ENCODE results near the gene PHLDA2. TPM values are rescaled to one million over a fixed set of nuclear protein-coding genes. Genes with fewer than 3 reads are reported as not detected.

PHLDA2 gene
- total RNA-seq, 1 donor from 2014 or later: 4.1 TPM

DNA sequence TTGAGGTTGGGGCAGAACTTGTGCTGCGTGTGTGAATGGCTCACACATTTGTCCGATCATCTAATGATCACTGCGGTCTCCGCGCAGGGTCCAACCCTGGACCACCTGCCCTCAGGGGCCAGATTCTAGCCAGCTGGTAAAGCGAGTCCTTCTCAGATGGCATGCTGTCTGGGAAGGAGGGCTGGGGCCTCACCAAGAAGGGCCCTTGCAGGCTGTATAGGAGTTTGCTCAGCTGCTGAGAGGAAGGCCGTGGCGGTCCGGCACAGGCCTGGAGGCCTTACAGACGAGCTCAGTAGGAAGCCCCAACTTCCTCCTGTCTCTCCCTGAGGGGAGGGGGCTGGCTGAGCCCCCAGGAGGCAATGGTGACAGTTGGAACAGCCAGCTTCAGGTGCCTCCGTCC, 13.7 kb downstream of the PHLDA2 start:
- intact Hi-C loops (cut with micrococcal nuclease): no loop called here

DNA sequence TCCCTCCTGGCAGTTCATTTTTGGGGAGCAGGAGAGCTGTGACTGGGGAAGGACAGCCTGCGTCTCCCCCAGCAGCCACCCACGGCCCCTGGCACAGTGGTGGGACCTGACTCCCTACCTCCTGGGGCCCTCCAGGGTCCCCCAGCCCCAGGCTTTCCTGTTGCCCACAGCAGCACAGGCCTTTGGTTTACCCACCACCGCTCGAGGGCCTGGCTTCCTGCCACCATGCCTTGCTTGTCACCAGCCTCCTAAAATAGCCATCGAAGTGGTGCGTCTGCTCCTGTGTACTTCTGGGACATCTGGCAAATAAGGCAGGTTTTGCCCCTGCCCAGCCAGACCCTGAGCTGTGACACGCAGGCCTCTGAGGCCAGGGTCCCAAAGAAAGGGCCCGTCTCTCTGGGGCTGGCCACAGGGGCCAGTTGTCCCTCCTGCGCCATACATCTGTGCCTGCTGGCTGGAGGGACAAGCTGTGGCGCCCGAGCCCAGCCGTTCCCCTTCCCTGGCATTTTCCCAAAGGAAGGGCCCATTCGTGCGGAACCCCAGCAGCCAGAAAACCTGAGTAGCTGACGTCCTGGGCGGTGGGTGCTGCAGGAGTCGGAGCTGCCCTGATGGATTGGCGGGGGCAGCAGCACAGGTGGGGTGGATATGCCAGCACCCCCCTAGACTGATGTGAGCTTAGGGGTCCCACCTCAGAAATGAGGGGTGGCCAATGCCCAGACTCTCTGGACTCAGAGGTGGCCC, 14.6 kb downstream of the PHLDA2 start:
- intact Hi-C loops (cut with micrococcal nuclease): no loop called here

DNA sequence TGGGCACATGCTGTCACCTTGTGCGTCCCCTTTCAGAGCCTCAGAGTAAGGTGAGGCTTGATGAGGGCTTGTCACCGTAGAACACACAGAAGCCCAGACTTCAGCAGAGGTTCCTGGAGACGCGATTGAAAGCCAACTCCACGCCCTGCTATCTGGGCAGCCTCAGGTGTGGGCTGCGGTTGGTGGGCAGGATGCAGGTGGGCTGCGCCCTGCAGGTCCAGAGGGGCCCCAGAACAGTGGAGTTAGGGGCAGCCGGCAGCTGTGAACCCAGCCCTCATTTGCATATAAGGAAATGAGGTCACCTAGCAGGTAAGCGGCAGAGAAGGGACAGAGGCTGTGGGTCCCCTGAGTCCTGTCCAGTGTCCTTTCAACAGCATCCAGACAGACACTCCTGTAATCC, 15.4 kb downstream of the PHLDA2 start:
- intact Hi-C loops (cut with micrococcal nuclease): no loop called here

DNA sequence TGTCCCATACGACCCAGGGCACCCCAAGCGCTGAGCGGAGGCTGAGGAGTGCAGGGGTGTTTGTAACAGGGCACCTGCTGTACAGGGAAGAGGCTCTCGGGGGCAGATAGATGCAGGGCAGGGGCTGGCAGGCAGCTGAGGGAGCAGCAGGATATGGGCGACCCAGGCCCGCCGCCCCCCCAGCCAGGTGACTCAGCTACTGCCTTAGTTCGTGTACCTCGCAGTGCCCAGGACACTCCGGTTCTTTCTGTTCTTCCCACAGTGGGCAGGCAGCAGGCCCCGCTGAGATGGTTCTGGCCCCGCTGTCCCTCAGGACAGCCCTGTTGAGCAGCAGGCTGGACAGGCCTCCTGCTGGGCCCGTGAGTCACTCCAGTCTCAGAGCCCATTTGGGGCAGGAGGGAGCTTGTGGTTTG, 16.2 kb downstream of the PHLDA2 start:
- intact Hi-C loops (cut with micrococcal nuclease): no loop called here

DNA sequence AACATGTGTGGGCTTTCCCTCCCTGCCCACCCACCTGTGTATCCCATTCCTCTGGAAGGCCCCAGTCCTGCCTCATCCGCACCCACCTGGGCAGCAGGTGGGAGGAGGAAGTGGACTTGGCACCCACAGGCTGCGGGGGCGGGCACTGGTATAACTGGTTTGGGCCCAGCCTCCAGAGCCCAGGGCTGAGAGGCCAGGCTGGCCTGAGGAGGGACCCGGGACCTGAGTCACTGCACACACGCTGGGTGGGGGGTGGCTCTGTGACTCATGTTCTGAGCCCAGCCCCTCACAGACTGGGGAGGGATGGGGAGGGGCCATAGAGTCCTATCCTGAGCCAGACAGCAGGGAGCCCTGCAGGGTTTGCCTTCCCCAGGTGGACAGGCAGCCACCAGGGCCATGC, 16.7 kb downstream of the PHLDA2 start:
- intact Hi-C loops (cut with micrococcal nuclease): no loop called here

DNA sequence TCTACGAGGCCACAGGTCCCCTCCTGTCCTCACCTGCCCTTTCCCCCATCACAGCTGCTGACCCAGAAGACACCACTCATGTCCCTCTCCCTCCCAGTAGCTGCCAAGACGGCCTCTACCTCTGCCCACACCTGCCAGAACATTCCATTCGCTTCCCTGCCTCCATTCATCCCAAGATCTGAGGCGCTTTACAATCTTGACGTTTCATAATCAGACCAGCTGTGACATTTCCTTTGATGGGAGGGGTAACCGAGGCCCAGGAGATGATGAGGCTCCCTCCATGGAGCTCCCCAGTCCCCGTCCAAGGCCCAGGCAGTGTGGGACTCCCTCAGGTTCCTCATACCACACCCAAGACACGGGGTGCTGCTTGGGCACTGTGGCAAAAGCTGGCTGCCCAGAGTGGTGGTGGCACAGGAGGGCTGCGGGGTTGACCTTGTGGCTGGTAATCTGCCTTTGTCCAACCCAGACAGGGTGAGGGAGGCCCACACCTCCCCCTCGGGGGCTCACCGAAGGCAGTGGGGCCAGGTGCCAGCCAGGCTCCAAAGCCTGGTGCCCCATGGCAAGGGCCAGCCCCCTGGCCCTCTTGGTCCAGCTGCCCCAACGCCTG, 17.3 kb downstream of the PHLDA2 start:
- intact Hi-C loops (cut with micrococcal nuclease): no loop called here

DNA sequence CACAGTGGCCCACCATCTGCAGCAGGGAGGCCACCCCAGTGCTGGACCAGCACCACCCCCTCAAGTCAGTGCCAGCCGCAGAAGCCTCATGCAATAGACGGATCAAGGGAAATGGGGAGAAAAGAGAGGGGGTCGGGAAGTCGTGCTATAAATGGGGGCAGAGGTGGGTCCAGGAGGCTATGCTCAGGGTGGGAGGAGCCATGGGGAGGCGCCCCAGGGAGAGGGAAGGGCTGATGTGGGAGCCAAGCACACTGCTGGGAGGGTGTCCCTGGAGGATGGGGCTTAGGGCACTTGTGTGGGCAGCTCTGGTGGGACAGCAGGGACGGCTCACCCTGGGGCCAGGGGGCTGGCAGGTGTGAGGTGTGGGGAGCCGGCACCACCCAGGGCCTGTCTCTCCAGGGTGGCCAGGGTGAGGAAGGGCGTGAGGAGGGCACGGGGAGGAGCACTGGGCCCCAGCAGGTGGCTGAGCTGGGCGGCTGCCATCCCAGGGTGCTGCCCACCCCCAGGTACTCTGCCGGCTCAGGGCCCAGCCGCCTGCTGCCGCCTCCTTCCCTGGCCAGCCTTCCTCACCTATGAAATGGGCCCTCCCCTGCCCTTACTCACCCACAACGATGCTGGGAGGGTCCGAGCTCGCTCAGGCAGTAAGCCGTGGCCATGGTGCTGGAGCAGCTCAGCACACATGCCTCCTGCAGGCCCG, 18.0 kb downstream of the PHLDA2 start:
- intact Hi-C loops (cut with micrococcal nuclease): no loop called here

DNA sequence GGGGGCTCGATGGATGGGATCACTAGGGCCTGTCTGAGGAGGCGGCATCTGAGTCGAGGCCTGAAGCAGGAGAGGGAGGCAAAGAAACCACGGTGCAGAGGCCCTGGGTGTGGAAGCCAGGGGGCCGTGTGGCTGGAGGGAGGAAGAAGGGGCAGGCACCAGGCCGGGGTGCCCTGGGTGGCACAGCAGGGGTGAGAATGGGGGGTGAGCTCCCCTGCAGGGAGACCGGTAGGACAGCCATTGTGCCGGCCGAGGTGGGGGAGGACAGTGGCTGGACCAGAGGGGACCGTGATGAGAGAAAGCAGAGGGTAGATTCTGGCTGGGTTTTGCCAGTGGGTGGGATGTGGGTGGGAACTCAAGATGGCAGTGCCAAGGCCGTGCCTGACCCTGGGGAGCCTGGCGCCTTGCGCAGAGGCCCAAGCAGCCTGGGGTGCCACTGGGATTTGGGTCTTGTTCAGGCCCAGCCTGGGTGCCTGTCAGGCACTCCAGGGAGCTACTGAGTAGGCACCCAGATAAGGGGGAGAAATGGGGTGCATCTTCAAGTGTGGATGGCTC, 18.7 kb downstream of the PHLDA2 start:
- intact Hi-C loops (cut with micrococcal nuclease): no loop called here

DNA sequence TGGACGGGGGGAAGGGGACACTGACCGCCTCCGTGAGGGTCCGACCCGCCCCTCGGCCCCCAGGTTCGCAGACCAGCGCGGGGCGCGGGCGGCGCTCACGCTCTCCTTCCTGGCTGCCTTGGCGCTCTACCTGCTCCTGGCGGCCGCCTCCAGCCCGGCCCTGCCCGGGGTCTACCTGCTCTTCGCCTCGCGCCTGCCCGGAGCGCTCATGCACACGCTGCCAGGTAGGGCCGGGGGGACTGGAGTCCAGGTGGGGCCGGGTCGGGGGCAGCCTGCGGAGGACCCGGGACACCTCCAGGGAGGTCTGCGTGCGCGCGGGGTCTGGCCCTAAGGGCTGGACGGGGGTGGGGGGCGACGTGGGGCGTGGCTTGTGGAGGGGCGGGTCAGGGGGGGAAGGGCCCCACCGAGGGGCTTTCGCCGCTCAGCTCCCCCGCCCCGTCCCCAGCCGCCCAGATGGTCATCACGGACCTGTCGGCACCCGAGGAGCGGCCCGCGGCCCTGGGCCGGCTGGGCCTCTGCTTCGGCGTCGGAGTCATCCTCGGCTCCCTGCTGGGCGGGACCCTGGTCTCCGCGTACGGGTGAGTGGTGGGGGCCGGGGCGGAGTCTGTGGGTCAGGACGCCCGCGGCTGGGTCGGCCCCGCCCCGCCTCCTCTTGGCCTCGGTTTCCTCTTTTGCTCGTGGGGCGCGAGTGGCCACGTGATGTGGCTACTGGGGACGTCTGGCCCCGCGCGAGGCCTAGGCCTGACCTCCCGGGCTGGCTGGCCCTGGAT, 19.9 kb downstream of the PHLDA2 start:
- intact Hi-C loops (cut with micrococcal nuclease): loop anchor here (10.0 kb wide), 1 partner anchor 605 kb away; the partner anchor contains the start of genes C11orf21 and TSPAN32

DNA sequence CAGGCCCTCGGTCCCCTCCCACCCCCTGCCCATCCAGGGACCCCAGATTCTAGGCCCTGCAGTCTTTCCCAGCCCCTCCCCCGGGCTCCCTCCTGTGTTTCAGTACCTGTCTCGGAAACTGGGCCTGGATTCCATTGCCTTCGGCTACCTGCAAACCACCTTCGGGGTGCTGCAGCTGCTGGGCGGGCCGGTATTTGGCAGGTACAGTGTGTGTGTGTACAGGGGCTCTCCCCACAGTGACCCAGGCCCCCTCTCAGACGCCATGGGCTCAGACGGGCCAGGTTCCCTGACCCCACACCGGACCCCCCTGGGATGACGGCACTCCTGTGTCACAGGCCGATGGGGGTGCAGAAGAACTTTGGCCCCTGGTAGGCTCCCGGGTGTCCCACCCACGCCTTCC, 21.1 kb downstream of the PHLDA2 start:
- intact Hi-C loops (cut with micrococcal nuclease): loop anchor here (10.0 kb wide), 1 partner anchor 603 kb away; the partner anchor contains the start of genes C11orf21 and TSPAN32

DNA sequence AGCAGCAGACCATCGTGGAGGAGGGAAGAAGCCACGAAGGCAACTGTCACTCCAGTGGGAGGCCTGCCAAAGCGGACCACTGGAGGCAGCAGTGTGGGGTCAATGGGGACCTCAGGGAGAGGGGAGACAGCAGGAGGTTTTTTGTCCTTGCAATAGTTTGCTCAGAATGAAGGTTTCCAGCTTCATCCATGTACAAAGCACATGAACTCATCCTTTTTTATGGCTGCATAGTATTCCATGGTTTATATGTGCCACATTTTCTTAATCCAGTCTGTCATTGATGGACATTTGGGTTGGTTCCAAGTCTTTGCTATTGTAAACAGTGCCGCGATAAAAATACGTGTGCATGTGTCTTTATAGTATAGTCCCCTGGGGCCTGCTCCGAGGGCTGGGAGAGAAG, 23.9 kb downstream of the PHLDA2 start:
- intact Hi-C loops (cut with micrococcal nuclease): loop anchor here (10.0 kb wide), 1 partner anchor 600 kb away; the partner anchor contains the start of genes C11orf21 and TSPAN32

DNA sequence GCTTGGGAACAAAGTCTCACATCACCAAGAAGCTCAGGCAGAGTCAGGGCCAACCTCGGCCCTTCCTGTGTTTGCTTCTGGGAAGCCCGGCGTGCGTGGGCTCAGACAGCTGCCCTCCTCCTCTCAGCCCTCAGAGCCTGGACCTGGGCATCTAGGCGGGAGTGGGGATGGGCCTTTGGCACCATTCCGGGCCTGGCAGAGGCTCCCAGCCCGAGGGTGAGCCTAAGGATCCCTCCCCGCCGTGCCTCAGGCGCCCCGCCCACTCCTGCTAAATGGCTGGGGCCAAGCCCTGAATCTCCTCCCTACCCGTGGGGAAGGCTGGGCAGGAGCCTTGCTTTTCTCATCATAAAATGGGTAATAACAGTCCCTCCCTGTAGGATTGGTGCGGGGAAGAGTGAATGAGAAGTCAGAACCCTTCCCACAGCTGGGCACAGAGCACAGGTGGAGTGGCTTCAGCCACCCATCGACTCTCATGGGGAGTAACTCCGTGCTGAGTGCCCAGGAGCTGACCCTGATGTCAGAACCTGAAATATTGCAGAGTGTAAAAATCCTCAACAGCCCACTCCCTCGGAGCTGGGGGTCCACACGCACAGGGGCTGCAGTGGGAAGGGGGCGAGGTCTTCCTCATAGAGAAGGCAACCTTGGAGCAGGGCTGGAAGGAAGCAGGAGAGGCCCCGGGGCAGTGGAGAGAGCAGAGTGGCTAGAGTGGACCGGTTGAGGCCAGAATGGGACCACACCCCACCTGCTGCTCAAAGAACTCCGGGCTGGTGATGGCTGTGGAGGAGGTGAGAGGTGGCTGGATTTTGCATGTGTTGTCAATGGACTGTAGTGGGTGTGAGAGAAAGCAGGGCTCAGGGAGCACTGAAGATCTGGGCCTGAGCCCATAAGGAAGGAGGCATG, 24.8 kb downstream of the PHLDA2 start:
- intact Hi-C loops (cut with micrococcal nuclease): loop anchor here (10.0 kb wide), 1 partner anchor 600 kb away; the partner anchor contains the start of genes C11orf21 and TSPAN32

DNA sequence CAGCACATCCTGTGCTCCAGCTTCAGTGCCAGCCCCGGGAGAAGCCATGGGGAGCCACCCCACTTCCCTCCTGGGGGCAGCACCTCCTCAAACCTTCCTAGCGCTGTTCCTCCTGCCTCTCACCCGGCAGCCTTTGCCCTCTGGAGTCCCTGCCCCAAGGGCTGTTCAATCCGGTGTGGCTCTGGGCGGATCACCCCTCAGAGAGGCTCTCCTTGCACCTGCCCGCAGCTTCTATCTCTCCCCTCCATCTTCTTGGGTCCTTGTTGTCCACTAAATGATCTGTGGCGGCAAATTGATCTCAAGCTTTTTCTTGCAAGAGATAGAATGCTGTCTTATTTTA, 25.6 kb downstream of the PHLDA2 start:
- intact Hi-C loops (cut with micrococcal nuclease): loop anchor here (2.0 to 10.0 kb wide), 2 partner anchors 89 to 599 kb away; partner anchors contain the start of genes C11orf21, NAP1L4 and TSPAN32

DNA sequence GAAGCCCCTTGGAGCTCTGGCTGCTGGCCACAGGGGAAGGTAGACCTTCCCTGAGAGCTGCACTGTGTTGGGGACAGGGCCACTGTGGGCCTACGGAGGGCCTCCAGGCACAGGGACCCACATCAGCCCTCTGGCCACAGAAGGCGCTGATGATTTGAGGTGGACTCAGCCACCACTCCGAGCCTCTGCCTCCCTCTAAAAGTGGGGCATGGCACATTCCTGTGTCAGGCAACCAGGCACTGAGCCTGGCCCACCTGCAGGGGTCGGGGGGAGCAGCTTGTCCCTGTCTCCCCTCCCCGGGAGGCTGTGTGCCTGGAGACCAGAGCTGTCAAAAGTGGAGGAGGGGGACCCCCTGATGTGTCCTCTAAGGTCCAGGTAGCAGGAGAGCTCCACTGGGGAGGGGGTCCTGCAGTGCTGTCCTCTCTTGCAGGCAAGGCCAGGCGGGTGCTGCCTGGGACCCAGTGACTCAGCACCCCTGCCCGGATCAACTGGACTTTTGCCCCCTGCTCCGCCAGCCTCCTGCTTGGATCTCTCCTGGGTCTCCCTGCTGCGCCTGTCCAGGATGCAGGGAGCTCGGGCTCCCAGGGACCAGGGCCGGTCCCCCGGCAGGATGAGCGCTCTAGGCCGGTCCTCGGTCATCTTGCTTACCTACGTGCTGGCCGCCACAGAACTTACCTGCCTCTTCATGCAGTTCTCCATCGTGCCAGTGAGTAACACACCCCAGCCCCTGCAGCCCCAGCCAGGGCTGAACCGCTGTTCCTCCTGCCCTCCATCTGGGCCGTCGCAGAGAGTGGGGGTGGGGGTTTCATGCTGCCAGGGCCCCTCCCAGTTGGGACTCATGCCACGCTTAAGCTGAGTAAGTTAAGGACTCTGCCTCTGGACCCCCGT, 26.2 kb downstream of the PHLDA2 start:
- intact Hi-C loops (cut with micrococcal nuclease): loop anchor here (1.0 to 10.0 kb wide), 3 partner anchors 11 to 598 kb away; partner anchors contain the start of genes C11orf21, NAP1L4 and TSPAN32

DNA sequence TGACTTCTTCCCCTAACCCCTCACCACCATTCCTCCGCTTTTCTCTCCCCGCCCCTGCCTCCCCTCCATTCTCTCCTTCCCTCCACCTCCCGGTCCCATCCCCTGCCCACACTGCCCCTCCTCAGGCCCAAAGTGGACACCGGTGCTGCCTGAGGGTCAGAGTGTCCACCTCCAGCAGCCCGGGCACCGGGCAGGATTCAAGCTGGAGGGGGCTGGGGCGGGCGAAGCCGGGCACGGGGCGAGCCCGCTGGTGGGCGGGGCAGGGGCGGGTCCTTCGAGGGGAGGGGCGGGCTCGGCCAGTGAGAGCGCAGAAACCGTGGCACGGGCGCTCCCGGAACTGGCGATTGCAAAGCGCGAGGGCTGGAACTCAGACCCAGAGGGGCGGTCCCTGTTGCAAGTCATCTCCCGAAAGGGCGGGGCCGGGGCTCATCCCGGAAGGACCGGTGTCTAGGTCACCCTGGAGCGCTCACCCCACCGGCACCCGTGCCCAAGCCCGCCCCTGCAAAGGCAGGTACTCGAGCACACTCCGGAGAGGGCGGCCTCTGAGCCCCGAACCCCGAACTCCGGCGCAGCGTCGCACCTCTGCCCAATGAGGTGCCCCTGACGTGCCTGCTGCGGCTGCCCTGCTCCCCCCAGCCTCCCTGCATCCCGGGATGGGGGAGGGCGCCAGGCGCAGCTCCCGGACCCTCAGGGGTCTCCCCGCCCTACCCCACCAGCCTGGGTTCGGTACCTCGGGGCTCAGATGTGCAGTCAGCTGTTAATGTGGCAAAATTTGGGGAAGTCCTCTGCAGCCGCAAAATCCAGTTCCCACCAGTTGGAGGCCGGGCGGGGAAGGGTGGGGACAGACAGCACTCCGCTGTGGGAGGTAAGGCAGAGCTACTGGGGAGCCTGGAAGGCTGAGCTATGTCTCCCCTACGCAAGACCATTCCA, 27.1 kb downstream of the PHLDA2 start:
- intact Hi-C loops (cut with micrococcal nuclease): loop anchor here (1.0 to 10.0 kb wide), 3 partner anchors 10 to 597 kb away; partner anchors contain the start of genes C11orf21, NAP1L4 and TSPAN32

DNA sequence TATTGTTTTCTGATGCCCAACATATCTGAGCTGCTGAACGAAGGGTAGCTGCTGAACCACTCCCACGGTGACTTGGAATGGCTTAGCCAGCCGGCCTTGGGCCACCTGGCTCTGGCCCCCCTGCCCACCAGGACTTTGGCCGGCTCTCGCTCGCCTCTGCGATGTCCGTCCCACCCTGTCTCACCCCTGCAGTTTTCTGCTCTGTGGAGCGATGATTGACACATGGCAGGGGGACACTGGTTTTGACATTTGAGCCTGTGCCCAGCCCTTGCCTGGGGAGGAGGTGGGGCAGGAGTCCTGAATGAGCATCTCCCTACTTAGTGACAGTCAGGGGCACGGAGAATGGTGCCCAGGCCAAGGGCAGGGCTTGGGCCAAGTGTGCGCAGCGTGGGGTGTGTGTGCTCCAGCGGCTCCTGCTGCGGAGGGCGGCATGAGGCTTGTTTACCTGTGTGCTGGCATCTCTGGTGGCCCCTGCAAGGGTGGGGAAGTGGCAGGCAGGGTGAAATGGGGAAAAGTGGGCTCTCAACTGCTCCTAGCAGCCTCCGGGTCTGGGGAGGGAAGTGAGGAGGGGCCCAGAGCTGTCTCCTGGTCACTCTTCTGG, 27.9 kb downstream of the PHLDA2 start:
- intact Hi-C loops (cut with micrococcal nuclease): loop anchor here (10.0 kb wide), 1 partner anchor 596 kb away; the partner anchor contains the start of genes C11orf21 and TSPAN32
